HepG2 (cell line): ENCODE measurements around the gene ADAM10. TPM values are rescaled to one million over a fixed set of nuclear protein-coding genes. Genes with fewer than 3 reads are reported as not detected.

Experiments
- ELF4 ChIP-seq: sonication (generic); formaldehyde crosslinking; IDR thresholded peaks from 2 replicates; pipeline ENCODE4 v1.5.0; 2020; ENCODE audit warnings: missing genetic modification reagents, mild to moderate bottlenecking, moderate library complexity, borderline replicate concordance
- ESRRA ChIP-seq: sonication (generic); formaldehyde crosslinking; IDR thresholded peaks from 2 replicates; pipeline ENCODE4 v1.5.1; 2020; ENCODE audit warnings: mild to moderate bottlenecking, low read depth, missing genetic modification reagents
- MYC ChIP-seq: sonication (generic); formaldehyde crosslinking; IDR thresholded peaks from 2 replicates; pipeline ENCODE4 v1.9.0; 2021; ENCODE audit warnings: missing genetic modification reagents, borderline replicate concordance
- NONO ChIP-seq, 2 experiments: fragments of 450-650 bp in 1 of 2; sonication (generic) in 1 of 2; formaldehyde crosslinking in 1 of 2; IDR thresholded peaks in 1 of 2; conservative IDR thresholded peaks in 1 of 2; 2 replicates each; pipeline versions ENCODE4 v1.6.1 to v1.8.0; 2017 to 2022; ENCODE audit warnings: mild to moderate bottlenecking in 1 of 2, missing genetic modification reagents in 1 of 2, moderate library complexity in 1 of 2
- PITX1 ChIP-seq: sonication (generic); formaldehyde crosslinking; IDR thresholded peaks from 2 replicates; pipeline ENCODE4 v1.5.1; 2020; ENCODE audit warnings: mild to moderate bottlenecking, missing genetic modification reagents
- PTBP1 ChIP-seq: fragments of 200-400 bp; formaldehyde crosslinking; IDR thresholded peaks from 2 replicates; pipeline ENCODE4 v1.6.1; 2018; ENCODE audit warnings: low read length, low read depth; ENCODE audit not compliant: poor library complexity, severe bottlenecking
- SALL1 ChIP-seq: sonication (generic); formaldehyde crosslinking; IDR thresholded peaks from 2 replicates; pipeline ENCODE4 v1.8.0; 2022; ENCODE audit warnings: mild to moderate bottlenecking, missing genetic modification reagents
- SCMH1 ChIP-seq: sonication (generic); formaldehyde crosslinking; IDR thresholded peaks from 2 replicates; pipeline ENCODE4 v1.9.0; 2021; ENCODE audit warnings: missing genetic modification reagents, mild to moderate bottlenecking, borderline replicate concordance
- SMAD1 ChIP-seq: sonication (generic); formaldehyde crosslinking; IDR thresholded peaks from 2 replicates; pipeline ENCODE4 v1.4.0; 2020; ENCODE audit warnings: missing genetic modification reagents, low read depth, mild to moderate bottlenecking, borderline replicate concordance
- TBX2 ChIP-seq: sonication (generic); formaldehyde crosslinking; IDR thresholded peaks from 2 replicates; pipeline ENCODE4 v1.5.0; 2020; ENCODE audit warnings: missing genetic modification reagents, mild to moderate bottlenecking, borderline replicate concordance
- TCF7L2 ChIP-seq: IDR thresholded peaks from 2 replicates; pipeline ENCODE4 v1.6.1; 2011; ENCODE audit warnings: mild to moderate bottlenecking, low read depth, low read length, moderate library complexity
- ZFY ChIP-seq: sonication (generic); formaldehyde crosslinking; IDR thresholded peaks from 2 replicates; pipeline ENCODE4 v1.4.0; 2020; ENCODE audit warnings: missing genetic modification reagents
- ZNF317 ChIP-seq: sonication (generic); formaldehyde crosslinking; IDR thresholded peaks from 2 replicates; pipeline ENCODE4 v1.5.0; 2020; ENCODE audit warnings: mild to moderate bottlenecking, missing genetic modification reagents
- ZNF552 ChIP-seq: sonication (generic); formaldehyde crosslinking; IDR thresholded peaks from 2 replicates; pipeline ENCODE4 v1.9.0; 2022; ENCODE audit warnings: missing genetic modification reagents, mild to moderate bottlenecking, borderline replicate concordance
- ZSCAN29 ChIP-seq: sonication (generic); formaldehyde crosslinking; conservative IDR thresholded peaks from 2 replicates; pipeline ENCODE4 v1.4.0; 2020; ENCODE audit warnings: mild to moderate bottlenecking, missing genetic modification reagents
- polyA plus RNA-seq, 8 experiments: library from polyadenylated mRNA; depleted of rRNA in 3 of 8; stranded (reverse) in 7 of 8; unstranded in 1 of 8; fragments of >200 nt; fragmentation: Illumina TruSeq in 4 of 8; extraction: Trizol in 4 of 8; gene quantifications; 2 replicates each; pipeline versions ENCODE4 v1.2.1 to v1.2.3, GENCODE V29; 2011 to 2016; ENCODE audit warnings: low read depth in 4 of 8, missing spikeins in 1 of 8, mixed read lengths in 1 of 8; ENCODE audit not compliant: insufficient read depth in 1 of 8
- total RNA-seq, 5 experiments: library from RNA; depleted of rRNA; stranded (reverse); fragments of >200 nt; fragmentation: Illumina TruSeq; extraction: Trizol; gene quantifications; 2 replicates each; pipeline ENCODE4 v1.2.3, GENCODE V29; 2016; ENCODE audit warnings: low read depth in 1 of 5
- TF ChIP-seq, protein P1 (sequence below): IDR thresholded peaks from 2 replicates; pipeline ENCODE4 v1.6.1; 2016
- TF ChIP-seq, protein P2 (sequence below): sonication (generic); formaldehyde crosslinking; IDR thresholded peaks from 2 replicates; pipeline ENCODE4 v1.8.1; 2023; ENCODE audit warnings: mild to moderate bottlenecking, inconsistent platforms, moderate library complexity, missing genetic modification reagents, borderline replicate concordance
- TF ChIP-seq, protein P3 (sequence below): sonication (generic); formaldehyde crosslinking; IDR thresholded peaks from 2 replicates; pipeline ENCODE4 v1.4.0; 2020; ENCODE audit warnings: mild to moderate bottlenecking, missing genetic modification reagents
- TF ChIP-seq, protein P4 (sequence below): sonication (generic); formaldehyde crosslinking; IDR thresholded peaks from 2 replicates; pipeline ENCODE4 v1.5.0; 2020; ENCODE audit warnings: mild to moderate bottlenecking, missing genetic modification reagents, borderline replicate concordance

Gene ADAM10
- total and polyA plus RNA-seq, 2 of the 13 experiments (the other 11 are each of a cell fraction or from before 2014, with no cell fraction given), result 92.7 to 125 TPM

DNA sequence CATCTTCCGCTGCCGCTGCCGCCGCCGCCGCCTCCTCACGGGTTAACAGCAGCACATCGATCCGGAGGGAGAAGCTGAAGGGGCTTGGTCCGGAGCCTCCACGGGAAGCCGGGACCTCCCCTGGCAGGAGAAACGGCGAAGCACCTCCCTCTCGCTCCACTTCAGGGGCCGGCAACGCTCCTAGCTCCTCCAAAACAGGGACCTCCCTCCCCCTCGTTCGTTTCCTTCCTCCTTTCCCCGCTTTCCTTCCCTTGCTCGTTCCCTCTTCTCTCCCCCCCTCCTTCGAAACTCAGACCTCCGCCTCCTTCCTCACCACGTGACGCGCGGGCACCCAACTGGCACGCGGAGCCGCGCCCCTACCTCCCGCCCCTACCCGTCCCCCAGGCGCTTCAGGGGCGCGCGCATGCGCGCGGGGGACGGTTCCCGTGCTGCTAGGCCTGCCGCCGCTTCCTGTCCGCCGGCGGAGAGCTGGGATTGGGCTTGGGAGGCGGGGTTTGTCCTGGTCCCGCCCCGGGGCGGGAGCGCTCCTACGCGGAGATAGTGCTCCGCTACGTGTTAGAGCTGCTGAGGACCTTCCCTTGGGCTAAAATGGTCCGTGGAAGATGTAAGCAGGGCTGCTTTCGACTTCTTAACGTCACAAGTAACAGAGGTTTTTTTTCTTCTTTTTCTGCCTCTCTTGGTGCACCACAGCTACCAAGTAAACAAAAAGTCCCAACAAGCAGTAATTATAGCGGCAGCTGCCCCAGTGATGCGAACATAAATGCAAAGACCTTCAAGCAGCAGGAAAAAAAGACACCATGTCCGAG is at the start of gene ADAM10 (continued):
- TF ChIP-seq ZSCAN29 (no peak), TBX2 (peak; percentile 43; the same call in 1 of the 2 replicates), SMAD1 (CRISPR knock-in tag) (peak; percentile 73), ZNF317 (CRISPR knock-in tag) (no peak), MYC (CRISPR knock-in tag) (peak; percentile 26; the same call in 1 of the 2 replicates), ZFY (CRISPR knock-in tag) (peak; percentile 26), ZNF552 (CRISPR knock-in tag) (no peak), SCMH1 (CRISPR knock-in tag) (no peak), ESRRA (CRISPR knock-in tag) (no peak), PITX1 (CRISPR knock-in tag) (no peak), NONO (IDR thresholded peaks at IDR 0.05) (no peak), NONO (CRISPR knock-in tag; conservative IDR thresholded peaks at IDR 0.05) (0 out of 2 replicates have a peak, but pooled peaks have one; percentile 38), SALL1 (CRISPR knock-in tag) (peak; percentile 47; the same call in 1 of the 2 replicates), PTBP1 (no peak), ELF4 (CRISPR knock-in tag) (peak; percentile 75; the same call in 1 of the 2 replicates), TCF7L2 (no peak)
- TF ChIP-seq, protein P1, sequence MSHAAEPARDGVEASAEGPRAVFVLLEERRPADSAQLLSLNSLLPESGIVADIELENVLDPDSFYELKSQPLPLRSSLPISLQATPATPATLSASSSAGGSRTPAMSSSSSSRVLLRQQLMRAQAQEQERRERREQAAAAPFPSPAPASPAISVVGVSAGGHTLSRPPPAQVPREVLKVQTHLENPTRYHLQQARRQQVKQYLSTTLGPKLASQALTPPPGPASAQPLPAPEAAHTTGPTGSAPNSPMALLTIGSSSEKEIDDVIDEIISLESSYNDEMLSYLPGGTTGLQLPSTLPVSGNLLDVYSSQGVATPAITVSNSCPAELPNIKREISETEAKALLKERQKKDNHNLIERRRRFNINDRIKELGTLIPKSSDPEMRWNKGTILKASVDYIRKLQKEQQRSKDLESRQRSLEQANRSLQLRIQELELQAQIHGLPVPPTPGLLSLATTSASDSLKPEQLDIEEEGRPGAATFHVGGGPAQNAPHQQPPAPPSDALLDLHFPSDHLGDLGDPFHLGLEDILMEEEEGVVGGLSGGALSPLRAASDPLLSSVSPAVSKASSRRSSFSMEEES (CRISPR knock-in tag), result peak; percentile 65; the same call in 1 of the 2 replicates
- TF ChIP-seq, protein P2, sequence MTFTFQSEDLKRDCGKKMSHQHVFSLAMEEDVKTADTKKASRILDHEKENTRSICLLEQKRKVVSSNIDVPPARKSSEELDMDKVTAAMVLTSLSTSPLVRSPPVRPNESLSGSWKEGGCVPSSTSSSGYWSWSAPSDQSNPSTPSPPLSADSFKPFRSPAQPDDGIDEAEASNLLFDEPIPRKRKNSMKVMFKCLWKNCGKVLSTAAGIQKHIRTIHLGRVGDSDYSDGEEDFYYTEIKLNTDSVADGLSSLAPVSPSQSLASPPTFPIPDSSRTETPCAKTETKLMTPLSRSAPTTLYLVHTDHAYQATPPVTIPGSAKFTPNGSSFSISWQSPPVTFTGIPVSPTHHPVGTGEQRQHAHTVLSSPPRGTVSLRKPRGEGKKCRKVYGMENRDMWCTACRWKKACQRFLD (CRISPR knock-in tag), result no peak
- TF ChIP-seq, protein P3, sequence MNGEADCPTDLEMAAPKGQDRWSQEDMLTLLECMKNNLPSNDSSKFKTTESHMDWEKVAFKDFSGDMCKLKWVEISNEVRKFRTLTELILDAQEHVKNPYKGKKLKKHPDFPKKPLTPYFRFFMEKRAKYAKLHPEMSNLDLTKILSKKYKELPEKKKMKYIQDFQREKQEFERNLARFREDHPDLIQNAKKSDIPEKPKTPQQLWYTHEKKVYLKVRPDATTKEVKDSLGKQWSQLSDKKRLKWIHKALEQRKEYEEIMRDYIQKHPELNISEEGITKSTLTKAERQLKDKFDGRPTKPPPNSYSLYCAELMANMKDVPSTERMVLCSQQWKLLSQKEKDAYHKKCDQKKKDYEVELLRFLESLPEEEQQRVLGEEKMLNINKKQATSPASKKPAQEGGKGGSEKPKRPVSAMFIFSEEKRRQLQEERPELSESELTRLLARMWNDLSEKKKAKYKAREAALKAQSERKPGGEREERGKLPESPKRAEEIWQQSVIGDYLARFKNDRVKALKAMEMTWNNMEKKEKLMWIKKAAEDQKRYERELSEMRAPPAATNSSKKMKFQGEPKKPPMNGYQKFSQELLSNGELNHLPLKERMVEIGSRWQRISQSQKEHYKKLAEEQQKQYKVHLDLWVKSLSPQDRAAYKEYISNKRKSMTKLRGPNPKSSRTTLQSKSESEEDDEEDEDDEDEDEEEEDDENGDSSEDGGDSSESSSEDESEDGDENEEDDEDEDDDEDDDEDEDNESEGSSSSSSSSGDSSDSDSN (CRISPR knock-in tag), result 0 out of 2 replicates have a peak, but pooled peaks have one; percentile 9
- TF ChIP-seq, protein P4, sequence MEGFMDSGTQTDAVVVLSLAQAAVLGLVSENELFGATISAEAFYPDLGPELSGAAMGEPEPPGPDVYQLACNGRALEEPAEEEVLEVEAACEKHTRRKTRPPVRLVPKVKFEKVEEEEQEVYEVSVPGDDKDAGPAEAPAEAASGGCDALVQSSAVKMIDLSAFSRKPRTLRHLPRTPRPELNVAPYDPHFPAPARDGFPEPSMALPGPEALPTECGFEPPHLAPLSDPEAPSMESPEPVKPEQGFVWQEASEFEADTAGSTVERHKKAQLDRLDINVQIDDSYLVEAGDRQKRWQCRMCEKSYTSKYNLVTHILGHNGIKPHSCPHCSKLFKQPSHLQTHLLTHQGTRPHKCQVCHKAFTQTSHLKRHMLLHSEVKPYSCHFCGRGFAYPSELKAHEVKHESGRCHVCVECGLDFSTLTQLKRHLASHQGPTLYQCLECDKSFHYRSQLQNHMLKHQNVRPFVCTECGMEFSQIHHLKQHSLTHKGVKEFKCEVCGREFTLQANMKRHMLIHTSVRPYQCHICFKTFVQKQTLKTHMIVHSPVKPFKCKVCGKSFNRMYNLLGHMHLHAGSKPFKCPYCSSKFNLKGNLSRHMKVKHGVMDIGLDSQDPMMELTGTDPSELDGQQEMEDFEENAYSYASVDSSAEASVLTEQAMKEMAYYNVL (CRISPR knock-in tag), result peak; percentile 84; the same call in 1 of the 2 replicates
